Mesodermal cell (in vitro differentiated cells): ENCODE results near the gene IFT81.

ENCODE experiments used
- H3K27ac ChIP-seq: 2 replicates; pipeline ENCODE4 v1.7.0; 2013; ENCODE audit warnings: mild to moderate bottlenecking, low read depth, low read length, moderate library complexity; ENCODE audit not compliant: severe bottlenecking
- H3K36me3 ChIP-seq: 2 replicates; pipeline ENCODE4 v1.7.1; 2013; ENCODE audit warnings: mild to moderate bottlenecking, low read length, moderate library complexity; ENCODE audit not compliant: control insufficient read depth, insufficient read depth
- H3K4me1 ChIP-seq: one replicate; pipeline ENCODE4 v1.7.1; 2013; ENCODE audit warnings: mild to moderate bottlenecking, low read length; ENCODE audit not compliant: insufficient read depth, control insufficient read depth, poor library complexity, severe bottlenecking
- H3K4me3 ChIP-seq: 2 replicates; pipeline ENCODE4 v1.7.0; 2013; ENCODE audit warnings: low read length, control low read depth, mild to moderate bottlenecking; ENCODE audit not compliant: insufficient read depth, poor library complexity, severe bottlenecking; ENCODE audit errors: extremely low read depth
- H3K9me3 ChIP-seq: 2 replicates; pipeline ENCODE4 v1.7.1; 2013; ENCODE audit warnings: mild to moderate bottlenecking, low read length, moderate library complexity; ENCODE audit not compliant: control insufficient read depth
- WGBS, 2 experiments: methylation state at CpG; one replicate each; pipeline ENCODE4 v1.1.5; 2013; ENCODE audit warnings: missing lambda C conversion rate in 2 of 2; ENCODE audit not compliant: insufficient coverage in 2 of 2; 5-methylcytosine and 5-hydroxymethylcytosine counted together

The IFT81 gene

GRCh38 chr12:110091136-110091711, 32.9 kb upstream of the IFT81 start:
- WGBS, 2 experiments: 94 to 95% methylated on average over 3 of the region's 3 CpGs
- no peak overlapping the region for H3K4me3 ChIP-seq
- H3K9me3 ChIP-seq: no peaks in the 10 kb centered on the region
- H3K36me3 ChIP-seq: no peaks in the 10 kb centered on the region
- no peaks in the 10 kb centered on the region for H3K4me1 ChIP-seq
- H3K27ac ChIP-seq: no peak overlapping the region

- Histone ChIP-seq H3K4me1 (no peaks in the 10 kb centered on the region), H3K27ac (no peak overlapping the region), H3K9me3 (no peaks in the 10 kb centered on the region), H3K36me3 (no peaks in the 10 kb centered on the region), H3K4me3 (no peak overlapping the region)
- 100% methylated on average over 1 to 2 of the region's 7 CpGs for WGBS, 2 experiments
These were observed 30.4 kb upstream of the IFT81 start for GRCh38 chr12:110093631-110094311.

DNA sequence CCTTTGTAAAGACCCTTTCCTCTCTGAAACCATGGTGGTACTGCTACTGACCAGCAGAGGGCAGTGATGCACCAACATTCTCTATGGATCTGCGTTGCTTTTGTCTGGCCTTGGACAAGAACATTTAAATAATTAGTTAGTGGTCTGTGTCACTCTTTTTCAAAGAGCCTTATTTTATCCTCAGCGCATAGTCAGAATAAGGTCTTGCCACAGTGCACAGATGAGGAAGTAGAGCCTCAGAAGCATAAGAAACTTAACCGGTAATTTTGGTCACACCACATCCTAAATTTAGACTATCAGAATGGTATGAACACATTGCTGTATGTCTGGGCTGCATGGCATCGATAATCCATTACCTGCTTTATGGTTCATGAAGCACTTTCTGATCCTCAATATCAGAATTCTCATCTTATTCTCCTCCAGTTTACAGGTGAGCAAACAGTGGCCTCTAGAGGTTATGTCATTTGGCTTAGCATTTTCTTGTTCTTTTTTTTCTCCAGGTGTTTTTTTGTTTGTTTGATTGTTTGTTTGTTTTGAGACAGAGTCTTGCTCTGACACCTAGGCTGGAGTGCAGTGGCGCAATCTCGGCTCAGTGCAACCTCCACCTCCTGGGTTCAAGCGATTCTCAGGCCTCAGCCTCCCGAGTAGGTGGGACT, 23.7 kb upstream of the IFT81 start:
- H3K4me3 ChIP-seq: no peak overlapping the region
- WGBS, 2 experiments: 67 to 72% methylated on average over 6 to 7 of the region's 8 CpGs
- no peaks in the 10 kb centered on the region for H3K36me3 ChIP-seq
- H3K4me1 ChIP-seq: no peaks in the 10 kb centered on the region
- no peak overlapping the region for H3K27ac ChIP-seq
- H3K9me3 ChIP-seq: no peaks in the 10 kb centered on the region

DNA sequence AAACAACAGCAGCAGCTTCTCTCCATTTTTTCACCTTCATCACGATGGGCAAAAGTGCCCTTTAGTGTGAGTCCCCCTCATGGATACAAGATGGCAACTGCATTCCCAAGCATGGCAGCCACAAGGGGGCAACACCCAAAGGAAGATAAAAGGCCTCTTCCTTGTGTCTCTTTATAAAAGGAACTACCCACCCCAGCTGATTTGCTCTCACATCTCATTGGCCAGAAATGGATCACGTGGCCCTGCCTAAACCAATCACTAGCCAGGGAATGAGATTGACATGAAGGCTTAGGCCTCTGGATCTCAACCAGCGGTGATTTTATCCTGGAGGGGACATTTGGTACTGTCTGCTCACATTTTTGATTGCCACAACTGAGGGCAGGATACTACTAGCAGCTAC, 21.9 kb upstream of the IFT81 start:
- H3K9me3 ChIP-seq: no peaks in the 10 kb centered on the region
- H3K4me3 ChIP-seq: no peak overlapping the region
- no peak overlapping the region for H3K27ac ChIP-seq
- WGBS, 2 experiments: 92 to 97% methylated on average over 3 of the region's 3 CpGs
- no peaks in the 10 kb centered on the region for H3K36me3 ChIP-seq
- H3K4me1 ChIP-seq: no peaks in the 10 kb centered on the region

- Histone ChIP-seq H3K9me3 (no peaks in the 10 kb centered on the region), H3K4me1 (peaks cover 7% of the 10 kb centered on the region), H3K4me3 (no peak overlapping the region), H3K27ac (no peak overlapping the region), H3K36me3 (no peaks in the 10 kb centered on the region)
- WGBS, 2 experiments: 96 to 99% methylated on average over 12 of the region's 14 CpGs
These were observed 19.7 kb upstream of the IFT81 start for GRCh38 chr12:110104188-110105094.

GRCh38 chr12:110105159-110105558, 19.0 kb upstream of the IFT81 start:
- H3K27ac ChIP-seq: no peak overlapping the region
- no peak overlapping the region for H3K4me3 ChIP-seq
- 100% methylated on average over 1 of the region's 1 CpG; no CpG with 5 or more reads in 1 of the 2 experiments for WGBS, 2 experiments
- H3K9me3 ChIP-seq: no peaks in the 10 kb centered on the region
- peaks cover 9% of the 10 kb centered on the region for H3K4me1 ChIP-seq
- H3K36me3 ChIP-seq: no peaks in the 10 kb centered on the region

- WGBS, 2 experiments: 86 to 92% methylated on average over 2 of the region's 2 CpGs
- Histone ChIP-seq H3K36me3 (no peaks in the 10 kb centered on the region), H3K9me3 (no peaks in the 10 kb centered on the region), H3K4me1 (peaks cover 9% of the 10 kb centered on the region), H3K4me3 (no peak overlapping the region), H3K27ac (no peak overlapping the region)
These were observed 18.2 kb upstream of the IFT81 start for GRCh38 chr12:110105986-110106385.

DNA sequence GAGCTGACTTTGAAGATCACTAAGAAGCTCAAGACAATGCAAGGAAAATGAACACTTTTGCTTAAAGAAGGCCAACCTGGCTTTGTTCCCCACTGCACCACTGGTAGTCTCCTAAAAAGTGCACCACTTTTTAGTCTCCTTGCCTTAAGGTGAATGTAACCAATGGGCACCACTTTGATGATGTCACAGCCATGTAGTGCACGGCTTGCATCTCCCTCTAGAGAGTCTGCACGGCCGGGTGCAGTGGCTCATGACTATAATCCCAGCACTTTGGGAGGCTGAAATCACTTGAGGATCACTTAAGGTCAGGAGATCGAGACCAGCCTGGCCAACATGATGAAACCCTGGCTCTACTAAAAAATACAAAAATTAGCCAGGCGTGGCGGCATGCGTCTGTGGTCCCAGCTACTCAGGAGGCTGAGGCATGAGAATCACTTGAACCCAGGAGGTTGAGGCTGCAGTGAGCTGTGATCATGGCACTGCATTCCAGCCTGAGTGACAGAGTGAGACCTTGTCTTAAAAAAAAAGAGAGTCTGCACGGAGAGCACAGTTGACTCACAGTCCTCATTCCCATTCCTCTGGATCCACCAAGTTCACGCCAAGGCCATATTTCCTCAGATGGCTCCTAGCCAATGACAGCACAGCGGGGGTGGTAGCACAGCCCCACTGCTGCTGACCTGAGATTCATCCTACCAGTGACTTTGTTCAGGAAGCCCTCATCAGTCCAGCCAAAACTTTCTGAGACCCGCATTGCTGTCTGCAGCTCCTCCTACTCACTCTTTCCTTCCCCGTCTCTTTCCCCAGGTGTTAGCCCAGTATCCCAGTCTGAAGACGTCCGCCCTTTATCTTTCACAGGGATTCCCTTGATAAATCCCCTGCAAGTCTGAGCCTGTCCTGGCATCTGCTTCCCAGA, 16.5 kb upstream of the IFT81 start:
- WGBS, 2 experiments: 86 to 95% methylated on average over 11 to 14 of the region's 14 CpGs
- no peak overlapping the region for H3K4me3 ChIP-seq
- no peak overlapping the region for H3K27ac ChIP-seq
- H3K36me3 ChIP-seq: no peaks in the 10 kb centered on the region
- H3K4me1 ChIP-seq: peaks cover 9% of the 10 kb centered on the region
- H3K9me3 ChIP-seq: no peaks in the 10 kb centered on the region

- Histone ChIP-seq H3K9me3 (no peaks in the 10 kb centered on the region), H3K36me3 (no peaks in the 10 kb centered on the region), H3K4me3 (no peak overlapping the region), H3K27ac (no peak overlapping the region), H3K4me1 (peaks cover 9% of the 10 kb centered on the region)
- WGBS, 2 experiments: 96 to 100% methylated on average over 3 to 4 of the region's 8 CpGs
These were observed 15.7 kb upstream of the IFT81 start for GRCh38 chr12:110108309-110109036.
